Activated CD4-positive, alpha-beta T cell treated with anti-CD3 and anti-CD28 coated beads, Interleukin-2, Interleukin-4, amounts not matched to agents 100 ng/mL and 50 ng/mL, durations not matched to agents 16 hours and 8 hours (primary cell): ENCODE results near the gene CD300A.
A peak's percentile ranks its signal among the peaks of the same experiment; 100 is the strongest.

Source experiments
- DNase-seq: peaks from one replicate; pipeline ENCODE4 v3.0.0-alpha.2; 2020; ENCODE audit warnings: low spot score

Gene CD300A

DNA sequence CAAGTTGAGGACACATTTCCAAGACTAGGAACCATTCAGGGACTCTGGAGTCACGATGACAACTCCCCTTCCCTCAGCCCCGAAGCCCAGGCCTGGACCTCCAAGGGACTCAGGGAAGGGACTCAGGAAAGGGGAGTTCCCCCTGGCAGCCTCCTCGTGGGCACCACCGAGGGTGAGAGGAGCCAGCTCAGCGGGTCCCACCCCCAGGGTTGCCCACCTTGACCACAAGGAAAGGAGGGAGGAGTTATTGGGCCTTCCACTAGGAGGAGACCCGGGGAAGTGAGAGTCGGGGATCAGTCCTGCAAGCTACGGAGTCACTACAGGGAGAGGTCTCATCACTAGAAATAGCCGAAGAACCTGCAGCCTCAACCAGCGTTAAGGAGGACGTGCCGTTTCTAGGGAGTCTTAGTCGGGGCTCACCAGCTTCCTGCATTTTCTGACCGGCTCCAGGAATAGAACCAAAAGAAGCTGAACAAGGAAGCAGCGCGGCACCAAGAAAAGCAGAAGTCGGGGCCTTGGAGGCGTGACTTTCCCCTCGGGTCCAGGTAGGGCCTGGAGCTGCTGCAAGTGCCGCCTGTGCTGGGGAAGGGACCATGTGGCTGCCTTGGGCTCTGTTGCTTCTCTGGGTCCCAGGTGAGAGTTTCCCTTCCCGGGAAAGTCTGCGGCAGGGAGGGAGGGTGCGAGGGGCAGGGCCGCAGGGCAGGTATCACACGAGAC is at the start of gene CD300A:
Gene CD300A (plus strand): TSS at position 524 of the 717 bp plus-strand sequence. CDS start 70 bp downstream, at position 594.
- DNase-seq: no peak

DNA sequence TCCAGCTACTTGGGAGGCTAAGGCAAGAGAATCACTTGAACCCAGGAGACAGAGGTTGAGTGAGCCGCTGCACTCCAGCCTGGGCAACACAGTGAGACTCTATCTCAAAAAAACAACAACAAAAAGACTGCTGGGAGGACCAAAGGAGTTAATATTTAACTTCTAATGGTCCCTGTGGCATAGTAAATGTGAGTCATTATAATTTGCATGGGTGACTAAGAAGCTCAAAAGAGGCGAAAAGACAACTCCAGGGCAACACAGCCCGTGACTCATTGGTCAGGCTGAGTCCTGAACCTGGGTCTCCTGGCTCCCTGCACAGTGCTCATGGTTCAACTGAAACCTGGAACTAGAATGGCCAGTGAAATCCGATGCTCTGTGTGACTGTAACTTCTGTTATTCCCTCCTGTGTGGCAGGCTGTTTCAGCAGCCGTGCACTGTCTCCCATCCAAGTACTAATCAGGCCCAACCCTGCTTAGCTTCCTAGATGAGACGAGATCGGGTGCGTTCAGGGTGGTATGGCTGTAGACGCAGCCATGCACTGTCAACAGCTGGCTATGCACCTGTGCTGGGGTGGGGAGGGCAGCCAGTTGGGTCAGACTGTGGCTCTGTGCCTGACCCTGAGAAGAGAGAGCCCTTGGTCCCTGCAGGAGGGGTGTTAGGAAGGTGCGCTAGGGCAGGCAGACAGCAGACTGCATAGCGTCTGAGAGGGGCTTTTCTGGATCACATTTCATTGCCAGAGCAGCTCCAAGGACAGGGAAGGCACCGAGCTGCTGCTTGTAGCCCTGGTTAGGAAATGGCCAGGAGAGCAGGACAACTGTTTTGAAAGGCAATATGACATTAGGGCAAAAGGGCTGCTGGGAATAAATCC is 49.0 kb upstream of the CD300A start:
- DNase-seq: no peak

DNA sequence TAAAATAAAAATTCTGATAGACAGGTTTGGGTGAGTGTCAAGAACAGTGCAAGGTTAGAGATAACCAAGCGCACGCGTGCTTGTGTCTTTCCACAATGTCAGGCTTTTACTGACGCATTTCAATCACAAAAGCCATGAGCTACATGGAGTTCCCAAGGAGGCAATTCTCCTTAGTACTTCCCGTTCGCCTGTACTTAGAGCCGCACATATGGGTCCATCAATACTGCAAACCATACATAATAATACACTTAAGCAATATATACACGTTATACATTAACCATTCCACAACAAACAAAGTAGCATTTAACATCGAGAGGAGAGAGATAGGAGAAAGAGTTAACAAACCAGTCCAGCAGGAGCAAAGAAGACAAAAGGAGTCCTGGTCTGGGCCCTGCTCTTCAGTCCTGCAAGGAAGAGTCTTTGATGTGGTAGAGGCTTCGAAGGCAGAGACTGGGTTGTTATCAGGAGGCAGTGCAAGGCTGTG is 46.5 kb upstream of the CD300A start:
- DNase-seq: no peak

DNA sequence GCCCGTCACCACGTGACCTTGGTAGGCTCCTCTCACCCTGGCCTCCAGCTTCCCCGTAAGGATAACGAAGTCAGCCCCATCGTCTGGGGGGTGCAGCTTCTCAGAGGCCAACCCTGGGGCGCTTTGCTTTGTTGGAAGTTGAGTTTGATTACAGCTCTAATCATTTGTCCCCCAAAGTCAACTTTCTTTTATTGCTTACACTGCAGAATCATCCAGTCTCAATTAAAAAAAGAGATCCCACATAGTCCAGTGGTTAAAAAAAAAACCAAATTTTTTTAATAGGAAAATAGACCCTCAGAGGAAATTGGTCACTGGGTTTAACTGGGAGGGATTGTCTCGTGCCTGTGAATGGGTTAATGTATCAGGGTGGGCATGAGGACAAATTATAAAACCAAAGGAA is 42.3 kb upstream of the CD300A start:
- no peak for DNase-seq

DNA sequence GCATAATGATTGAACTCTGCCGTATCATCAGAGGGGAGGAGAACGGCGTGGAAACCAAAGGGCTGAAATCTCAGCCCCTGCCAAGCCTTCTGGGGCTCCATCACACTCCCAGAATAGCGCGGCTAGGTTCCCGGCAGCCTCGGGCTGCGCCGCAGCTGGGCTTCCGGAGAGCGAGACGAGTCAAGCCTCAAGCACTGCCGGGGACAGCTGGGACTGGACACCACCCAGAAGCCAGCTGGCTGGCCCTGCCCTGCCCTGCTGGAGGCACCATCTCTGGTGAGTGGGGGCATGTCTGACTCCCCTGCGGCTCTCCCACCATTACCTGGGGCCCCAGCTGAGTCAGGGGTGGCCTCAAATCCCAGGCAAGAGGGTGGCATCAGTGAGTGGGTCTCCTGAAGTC is 41.8 kb upstream of the CD300A start:
- no peak for DNase-seq

DNA sequence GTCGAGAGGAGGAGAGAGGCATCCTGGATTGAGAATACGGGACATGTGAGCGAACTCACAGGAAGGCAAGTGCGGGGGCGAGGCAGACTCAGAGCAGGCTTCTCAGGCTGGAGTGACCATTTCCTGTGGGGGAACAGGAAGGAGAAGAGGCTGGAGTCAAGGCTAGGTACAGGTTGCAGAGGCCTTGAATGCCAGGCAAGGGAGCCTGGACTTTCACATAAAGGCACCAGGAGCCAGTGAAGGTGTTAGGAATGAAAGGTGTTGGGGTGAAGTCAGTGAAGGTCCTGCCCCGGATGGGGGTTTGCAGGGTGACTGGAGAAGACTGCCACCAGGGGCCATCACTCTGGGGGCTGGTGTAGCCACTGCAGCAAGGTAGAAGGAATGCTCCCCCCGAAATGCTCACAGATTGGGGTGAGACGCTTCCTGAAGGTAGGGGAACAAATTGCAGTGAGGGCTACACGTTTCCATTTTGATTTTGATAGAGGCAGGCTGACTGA is 39.8 kb upstream of the CD300A start:
- DNase-seq: no peak

DNA sequence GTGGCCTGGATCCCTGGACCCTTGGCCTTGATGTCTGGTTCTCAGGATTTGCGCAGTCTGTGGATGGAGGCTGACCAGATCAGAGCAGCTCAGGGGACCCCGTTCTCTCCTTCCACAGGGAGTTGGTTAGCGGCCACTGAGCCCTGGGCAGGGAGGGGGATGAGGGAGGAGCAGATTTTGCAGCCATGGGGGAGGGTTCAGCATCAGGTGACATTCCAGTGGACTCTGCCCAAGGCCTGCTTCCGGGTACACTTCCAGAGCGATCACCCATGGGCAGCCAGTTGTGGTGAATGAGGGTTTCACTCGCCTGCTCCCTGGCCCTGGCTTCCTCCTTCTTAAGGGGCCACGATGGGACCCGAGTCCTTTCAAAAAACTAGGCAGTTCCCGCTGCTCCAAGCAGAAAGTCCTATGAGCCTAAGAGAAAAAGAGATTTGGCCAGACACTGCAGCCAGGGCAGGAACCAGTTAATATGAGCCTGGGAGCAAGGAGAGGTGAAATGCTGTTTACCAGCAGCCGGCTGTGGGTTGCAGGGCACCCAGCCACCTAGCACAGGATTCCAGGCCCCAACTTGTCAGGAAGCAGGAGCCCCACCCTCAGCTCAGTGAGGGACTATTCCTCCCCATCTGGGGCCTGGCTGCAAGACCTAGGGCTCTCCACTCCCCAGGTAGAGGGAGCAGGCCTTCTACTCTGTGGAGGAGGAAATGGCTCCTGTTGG is 39.2 kb upstream of the CD300A start:
- no peak for DNase-seq

DNA sequence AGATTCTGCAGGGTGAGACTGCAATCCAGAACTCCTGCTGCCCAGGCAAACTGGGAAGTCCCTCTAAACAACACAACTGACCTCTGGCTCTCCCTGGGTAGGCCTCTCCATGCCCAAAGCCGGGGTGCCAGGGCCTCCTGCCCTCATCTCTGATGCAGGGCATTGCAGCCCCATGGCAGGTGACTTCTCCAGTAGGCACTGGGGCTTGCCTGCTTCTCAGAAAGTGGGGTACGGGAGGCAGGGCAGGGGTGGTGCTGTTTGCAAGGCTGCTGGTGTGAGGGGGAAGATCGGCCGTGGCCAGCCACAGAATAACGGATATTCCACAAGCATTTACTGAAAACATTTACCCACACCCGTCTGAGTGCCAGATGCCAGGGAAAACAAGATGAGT is 38.7 kb upstream of the CD300A start:
- DNase-seq: no peak

DNA sequence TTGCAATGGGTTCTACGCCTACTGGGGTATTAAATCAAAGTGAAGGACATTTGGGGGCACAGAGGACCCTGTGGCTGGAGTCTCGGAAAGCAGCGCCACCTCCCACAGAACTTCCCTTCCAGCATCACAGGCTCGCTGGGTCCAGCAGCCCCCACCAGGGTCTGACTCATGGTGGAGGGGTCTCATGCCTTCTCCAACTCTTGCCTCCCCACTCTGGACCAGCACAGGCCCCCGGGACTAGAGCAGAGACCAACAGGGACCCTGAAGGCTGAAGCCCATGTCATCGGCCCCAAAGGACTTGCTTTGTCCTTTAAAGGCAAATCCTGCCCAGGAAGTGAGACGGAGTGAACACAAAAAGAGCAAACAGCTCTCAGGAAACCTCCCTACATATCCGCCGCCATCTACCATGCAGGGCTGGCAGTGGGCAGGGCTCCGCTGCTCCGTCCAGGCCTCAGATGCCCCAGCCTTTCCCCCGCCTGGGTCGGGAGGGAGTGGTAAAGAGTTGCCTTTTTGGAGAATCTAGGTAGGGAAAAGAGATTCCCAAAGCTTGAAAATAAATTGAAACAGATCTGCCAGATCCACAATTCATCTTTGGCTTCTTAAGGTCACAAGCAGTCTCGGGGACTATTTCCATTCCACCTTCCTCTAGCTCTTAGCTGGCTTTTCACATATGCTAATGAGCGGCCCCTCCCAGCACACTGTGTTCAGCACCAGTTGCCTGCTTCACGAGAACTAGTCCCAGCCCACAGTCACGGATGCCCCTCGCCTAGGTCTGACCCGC is 36.6 kb upstream of the CD300A start:
- no peak for DNase-seq

DNA sequence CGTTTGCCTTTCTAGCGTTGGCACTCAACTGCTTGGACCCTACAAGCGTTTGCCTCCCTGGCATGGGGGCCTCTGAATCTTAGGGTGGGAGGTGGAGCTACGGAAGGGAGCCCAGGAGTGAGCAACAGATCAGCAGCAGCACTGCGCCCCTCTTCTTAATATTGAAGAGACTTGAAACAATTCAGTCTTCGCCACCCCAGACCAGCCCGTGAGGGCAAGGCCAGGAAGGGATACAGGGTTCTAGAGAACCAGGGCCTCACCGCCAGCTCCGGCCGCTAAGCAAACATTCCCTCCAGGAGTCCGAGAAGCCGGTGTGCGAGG is 36.1 kb upstream of the CD300A start:
- no peak for DNase-seq

DNA sequence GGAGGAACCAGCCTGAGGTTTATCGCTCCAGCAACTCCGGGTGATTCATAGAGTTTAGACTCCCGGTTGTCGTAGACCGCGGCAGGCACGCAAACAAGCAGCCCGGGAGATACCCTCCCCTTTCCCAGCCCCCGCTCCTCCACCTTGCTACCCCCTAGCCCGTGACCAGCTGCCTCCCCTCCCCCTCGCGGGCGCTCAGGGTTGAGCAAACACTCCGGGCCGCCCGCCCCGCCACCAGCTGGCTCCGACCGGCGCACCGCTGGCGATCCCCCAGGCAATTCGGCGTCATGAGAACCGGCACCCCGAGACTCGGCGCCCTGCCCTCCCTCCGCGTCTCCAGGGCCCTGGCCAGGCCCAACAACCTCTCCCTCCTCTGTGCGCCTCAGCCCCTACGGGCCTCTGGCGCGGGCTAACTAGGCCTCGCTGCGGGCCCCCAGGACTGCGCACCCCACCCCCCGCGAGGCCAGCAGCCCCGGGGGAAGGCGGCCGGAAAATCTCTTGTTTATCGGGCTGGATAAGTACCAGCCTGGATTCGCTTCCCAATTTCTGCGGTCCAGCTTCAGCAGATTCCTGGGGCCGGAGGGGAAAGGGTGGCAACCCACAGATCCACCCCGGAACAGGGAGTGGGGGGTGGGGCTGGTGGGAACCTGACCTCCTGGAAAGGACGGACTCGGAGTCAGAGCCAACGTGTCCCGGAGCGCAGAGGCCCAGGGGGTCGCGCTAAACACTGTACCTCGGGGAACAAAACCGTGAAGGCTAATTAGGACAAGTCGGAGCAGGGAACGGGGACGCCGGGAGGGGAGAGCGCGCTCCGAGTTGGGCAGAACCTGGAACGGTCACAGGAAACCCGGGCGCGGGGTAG is 35.5 kb upstream of the CD300A start:
- DNase-seq: no peak

DNA sequence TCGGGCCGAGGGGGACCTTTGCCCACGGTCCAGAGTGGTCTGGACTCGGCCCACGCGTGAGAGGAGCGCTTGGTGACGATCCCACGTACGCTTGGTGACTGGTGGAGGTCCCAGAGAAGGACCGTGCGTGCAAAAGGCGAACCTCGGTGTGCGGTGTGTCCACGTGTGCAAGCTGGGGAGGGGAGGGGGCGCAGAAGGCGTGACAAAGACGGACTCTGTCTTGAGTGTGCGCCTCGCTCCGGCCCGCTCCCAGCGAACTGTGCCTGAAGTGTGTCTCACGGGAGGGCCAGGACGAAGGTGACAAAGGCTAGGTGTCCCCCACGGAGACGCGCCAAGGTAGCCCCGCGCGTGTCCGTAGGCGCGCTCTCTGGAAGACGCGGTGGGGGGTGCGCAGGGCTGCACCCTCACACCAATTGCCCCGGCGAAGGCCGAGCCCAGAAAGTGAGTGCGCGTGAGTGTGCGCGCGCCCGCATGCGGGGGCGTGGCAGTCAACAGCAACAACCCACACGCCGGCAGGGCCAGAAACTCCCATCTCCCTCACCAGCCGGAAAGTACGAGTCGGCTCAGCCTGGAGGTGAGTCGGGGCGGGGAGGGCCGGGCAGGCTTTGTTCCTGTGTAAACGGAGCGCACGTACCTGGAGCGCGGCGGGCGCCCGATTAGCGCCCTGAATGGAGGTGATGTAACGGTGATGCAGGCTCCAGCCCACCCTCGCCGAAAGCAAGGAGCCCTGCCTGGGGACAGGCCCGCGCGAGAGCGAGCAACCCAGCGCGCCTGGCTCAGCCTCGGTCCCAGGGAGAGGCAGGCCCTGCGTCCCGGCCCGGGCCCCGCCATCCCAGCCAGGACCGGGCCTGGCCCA is 34.6 kb upstream of the CD300A start, which contains the start of gene GPRC5C:
Gene GPRC5C (plus strand): TSS at position 521 of the 856 bp plus-strand sequence. CDS start 7,689 bp downstream, outside the sequence.
- peak; percentile 42 for DNase-seq

DNA sequence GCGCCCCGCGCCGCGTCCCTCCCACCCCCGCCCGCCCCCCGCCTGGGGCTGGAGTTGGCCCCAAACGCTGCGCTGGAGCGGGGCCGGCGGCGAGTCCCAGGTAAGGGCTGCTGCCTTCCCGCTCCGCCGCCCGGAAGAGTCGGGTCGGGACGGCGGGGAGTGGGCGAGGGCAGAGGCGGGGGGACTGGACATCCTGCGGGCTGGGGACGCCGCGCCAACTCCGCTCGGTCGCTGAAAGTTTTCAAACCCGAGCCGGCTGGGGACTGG is 34.1 kb upstream of the CD300A start:
- DNase-seq: no peak

DNA sequence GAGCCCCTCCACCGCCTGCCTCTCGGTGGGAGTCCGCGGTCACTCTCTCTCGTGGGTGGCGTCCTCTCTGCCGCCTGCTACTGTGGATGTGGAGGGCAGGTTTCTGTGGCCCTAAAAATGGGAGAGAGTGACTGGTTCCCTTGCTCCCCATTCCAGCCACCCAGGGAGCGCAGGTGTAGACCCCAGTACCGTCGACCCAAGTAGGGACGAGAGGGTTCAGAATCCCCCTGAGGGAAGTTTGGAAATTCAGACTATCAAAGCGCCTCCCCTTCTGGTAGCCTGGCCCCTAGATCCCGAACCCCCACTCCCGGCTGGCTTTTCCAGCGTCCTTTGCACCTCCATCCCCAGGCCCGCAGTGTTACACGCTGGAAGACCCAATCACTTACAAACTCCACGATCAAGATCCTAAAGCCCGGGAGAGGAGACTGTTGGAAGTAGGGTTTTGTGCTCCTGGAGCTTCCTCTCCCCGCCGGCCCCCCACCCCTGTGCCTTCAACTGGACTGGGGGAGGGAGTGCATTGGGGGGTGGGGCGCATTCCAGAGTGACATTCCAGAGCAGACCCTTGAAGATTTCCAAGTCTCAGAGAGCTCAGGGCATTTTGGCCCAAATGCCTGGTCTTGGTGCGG is 33.6 kb upstream of the CD300A start:
- DNase-seq: no peak

DNA sequence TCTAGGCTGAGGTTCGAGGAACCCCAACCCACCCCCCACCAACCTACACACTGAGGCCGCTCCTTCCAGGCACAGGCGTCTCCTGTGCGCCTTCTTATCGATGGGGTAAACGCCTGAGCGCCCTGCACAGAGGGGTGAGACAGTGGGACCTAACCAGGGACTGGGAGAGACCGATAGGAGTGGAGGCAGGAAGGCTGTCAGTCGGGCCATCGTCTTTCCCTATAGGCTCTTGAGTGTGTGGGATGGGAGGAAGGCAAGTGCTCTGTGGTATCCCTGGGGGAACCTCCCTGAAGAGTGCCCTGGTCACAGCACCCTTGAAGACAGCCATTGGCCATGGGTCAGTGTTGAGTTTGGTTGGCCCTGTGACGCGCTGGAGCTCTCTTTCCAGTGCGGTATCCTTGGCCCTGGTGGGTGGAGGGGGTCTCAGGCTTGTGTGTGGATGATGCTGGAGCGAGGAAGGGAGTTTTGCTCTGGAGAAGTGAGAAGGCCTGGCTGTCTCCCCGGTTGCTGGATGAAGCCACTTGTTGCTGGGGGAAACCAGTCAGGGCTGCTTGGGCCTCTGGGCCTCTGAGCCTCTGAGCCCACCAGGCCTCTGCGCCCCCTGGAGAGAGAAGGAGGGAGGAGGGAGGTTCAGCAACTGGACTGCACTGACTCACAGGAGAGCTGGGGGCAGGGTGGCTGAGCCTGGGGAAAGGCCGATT is 32.9 kb upstream of the CD300A start:
- no peak for DNase-seq

DNA sequence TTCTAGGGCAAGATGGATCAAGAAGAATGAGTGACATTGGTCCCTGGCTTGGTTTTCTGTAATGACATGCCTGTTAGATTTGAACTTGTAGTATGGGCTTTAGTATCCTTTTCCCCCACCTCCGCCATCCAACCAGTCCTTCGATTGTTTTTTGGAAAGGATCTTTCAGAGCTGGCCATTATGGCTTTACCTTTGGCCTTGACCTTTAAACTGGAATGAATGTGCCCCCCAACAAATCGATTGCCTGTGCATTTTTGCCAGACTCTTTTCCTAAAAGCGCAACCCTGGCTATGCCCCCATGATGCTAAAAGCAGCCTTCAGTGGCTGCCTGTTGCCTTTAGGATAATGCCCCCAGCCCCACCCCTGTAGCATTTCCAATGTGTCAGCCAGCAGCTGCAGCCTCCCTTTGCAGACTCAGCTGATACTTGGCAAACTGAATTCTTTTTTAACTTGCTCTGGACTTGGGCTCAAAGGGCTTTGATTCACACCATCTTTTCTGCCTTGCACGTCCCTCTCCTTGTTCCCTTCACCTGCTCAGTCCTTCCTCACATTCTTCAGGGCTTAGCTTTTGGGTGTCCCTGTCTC is 30.6 kb upstream of the CD300A start:
- no peak for DNase-seq

DNA sequence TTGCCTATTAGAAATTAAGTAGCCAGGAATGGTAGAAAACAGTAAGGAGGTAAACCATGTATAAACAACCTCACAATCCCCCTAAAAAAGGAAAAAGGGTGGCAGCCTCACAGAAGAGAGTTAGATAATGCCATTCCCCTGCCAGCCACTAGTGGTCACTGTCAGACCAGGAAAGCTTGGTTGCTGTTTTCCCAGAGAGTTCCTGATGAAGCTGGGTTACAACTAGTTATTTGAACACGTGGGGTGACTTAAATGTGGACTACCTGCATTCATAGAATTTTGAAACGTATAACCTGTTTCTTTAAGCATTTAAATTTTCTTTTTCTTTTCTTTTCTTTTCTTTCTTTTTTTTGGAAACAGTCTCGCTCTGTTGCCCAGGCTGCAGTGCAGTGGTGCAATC is 28.7 kb upstream of the CD300A start:
- DNase-seq: no peak
